ENCODE results near the gene EMC6. TPM values are rescaled to one million over a fixed set of nuclear protein-coding genes. Genes with fewer than 3 reads are reported as not detected.
A peak's percentile ranks its signal among the peaks of the same experiment; 100 is the strongest.

Gene EMC6
- total and polyA plus RNA-seq, 2 of the 13 experiments (the other 11 are each of a cell fraction or from before 2014, with no cell fraction given) = 45.1 to 47.7 TPM

GRCh38 chr17:3635474-3636153 is 33.0 kb upstream of the EMC6 start (continued):
- no peak for TF ChIP-seq ZNF501 (CRISPR knock-in tag; IDR thresholded peaks at IDR 0.05)
- TF ChIP-seq FOXK2 (IDR thresholded peaks at IDR 0.05) = no peak
- no peak for TF ChIP-seq ZNF335 (CRISPR knock-in tag; IDR thresholded peaks at IDR 0.05)
- no peak for TF ChIP-seq TAF15 (IDR thresholded peaks at IDR 0.05; ENCODE audit: low read depth, low read length, poor library complexity, severe bottlenecking)
- TF ChIP-seq ZBTB46 (CRISPR knock-in tag; IDR thresholded peaks at IDR 0.05; ENCODE audit: borderline replicate concordance) = no peak; the same call in 1 of the 2 replicates
- TF ChIP-seq ZNF362 (CRISPR knock-in tag; IDR thresholded peaks at IDR 0.05; ENCODE audit: borderline replicate concordance) = no peak
- TF ChIP-seq SRF (IDR thresholded peaks at IDR 0.05; ENCODE audit: low read depth, low read length) = no peak
- TF ChIP-seq ZNF432 (CRISPR knock-in tag; IDR thresholded peaks at IDR 0.05; ENCODE audit: borderline replicate concordance) = no peak
- peak; percentile 49; the same call in 1 of the 2 replicates for TF ChIP-seq ZNF354B (CRISPR knock-in tag; IDR thresholded peaks at IDR 0.05)
- no peak for TF ChIP-seq ZC3H4 (CRISPR knock-in tag; IDR thresholded peaks at IDR 0.05; ENCODE audit: borderline replicate concordance)
- TF ChIP-seq ARID3A (IDR thresholded peaks at IDR 0.05; ENCODE audit: low read depth, low read length) = 0 out of 2 replicates have a peak, but pooled peaks have one; percentile 27
- TF ChIP-seq SP1 (IDR thresholded peaks at IDR 0.05) = no peak
- TF ChIP-seq SP1 (CRISPR knock-in tag; IDR thresholded peaks at IDR 0.05) = no peak
- no peak for TF ChIP-seq GTF2F1 (IDR thresholded peaks at IDR 0.05; ENCODE audit: low read length)
- no peak for TF ChIP-seq RBM39 (IDR thresholded peaks at IDR 0.05; ENCODE audit: low read depth, low read length, poor library complexity, severe bottlenecking)
- no peak for TF ChIP-seq JUNB (CRISPR knock-in tag; IDR thresholded peaks at IDR 0.05; ENCODE audit: borderline replicate concordance)
- TF ChIP-seq ZNF839 (CRISPR knock-in tag; IDR thresholded peaks at IDR 0.05; ENCODE audit: borderline replicate concordance) = no peak
- no peak for TF ChIP-seq AHDC1 (CRISPR knock-in tag; IDR thresholded peaks at IDR 0.05; ENCODE audit: borderline replicate concordance)
- TF ChIP-seq HOXA7 (CRISPR knock-in tag; IDR thresholded peaks at IDR 0.05) = no peak

Measured in HepG2 (cell line).